CD8-positive, alpha-beta memory T cell (primary cell): ENCODE measurements around the gene LRFN5. TPM values are rescaled to one million over a fixed set of nuclear protein-coding genes. Genes with fewer than 3 reads are reported as not detected.
"Not testable (repeated sequence)": the region's sequence is repeated elsewhere in the genome, so short reads cannot be mapped to it uniquely, and the experiment has no call there.

ENCODE experiments used
- CTCF ChIA-PET: fragments of 350-600 bp; sonication (Branson Sonifier 250); formaldehyde crosslinking; loops from one replicate; lab custom pipeline; 2021; ENCODE audit warnings: antibody characterized with exemption; lab: Charles Lee
- POLR2A ChIA-PET: fragments of 350-600 bp; sonication (Branson Sonifier 250); formaldehyde crosslinking; loops from one replicate; lab custom pipeline; 2021; ENCODE audit warnings: antibody characterized with exemption; lab: Charles Lee
- DNase-seq, 5 donors: peaks; one replicate each; pipeline versions ENCODE4 v3.0.0 to v3.0.0-alpha.2; 2020 to 2022; ENCODE audit warnings: mixed read lengths in 1 of 5
- H3K27ac ChIP-seq: one replicate; pipeline ENCODE4 v1.7.0; 2013; ENCODE audit warnings: low read depth, mild to moderate bottlenecking, low read length, moderate library complexity
- H3K27me3 ChIP-seq: 2 replicates; pipeline ENCODE4 v1.7.0; 2013; ENCODE audit warnings: low read length, mild to moderate bottlenecking; ENCODE audit not compliant: insufficient read depth, poor library complexity, severe bottlenecking
- H3K36me3 ChIP-seq: 2 replicates; pipeline ENCODE4 v1.7.0; 2013; ENCODE audit warnings: mild to moderate bottlenecking, low read length, moderate library complexity; ENCODE audit not compliant: insufficient read depth
- H3K4me1 ChIP-seq: 2 replicates; pipeline ENCODE4 v1.7.0; 2013; ENCODE audit warnings: mild to moderate bottlenecking, low read length, moderate library complexity; ENCODE audit not compliant: insufficient read depth
- H3K4me3 ChIP-seq: 2 replicates; pipeline ENCODE4 v1.7.0; 2013; ENCODE audit warnings: mild to moderate bottlenecking, low read length
- H3K9me3 ChIP-seq: 2 replicates; pipeline ENCODE4 v1.7.0; 2013; ENCODE audit warnings: mild to moderate bottlenecking, low read length
- H3K27ac Mint-ChIP-seq, 8 donors: one replicate each; pipeline ENCODE4 v1.8.0; 2020 to 2021; ENCODE audit warnings: mixed read lengths in 8 of 8, mild to moderate bottlenecking in 6 of 8, inconsistent platforms in 3 of 8, moderate library complexity in 3 of 8
- H3K27me3 Mint-ChIP-seq, 2 donors: one replicate each; pipeline ENCODE4 v1.8.0; 2020 to 2021; ENCODE audit warnings: mixed read lengths in 2 of 2, mild to moderate bottlenecking in 1 of 2, moderate library complexity in 1 of 2
- H3K36me3 Mint-ChIP-seq, 3 donors: one replicate each; pipeline ENCODE4 v1.8.0; 2020 to 2021; ENCODE audit warnings: mixed read lengths in 3 of 3, inconsistent platforms in 1 of 3, mild to moderate bottlenecking in 1 of 3
- H3K4me1 Mint-ChIP-seq, 3 donors: one replicate each; pipeline ENCODE4 v1.8.0; 2020 to 2021; ENCODE audit warnings: mixed read lengths in 3 of 3, inconsistent platforms in 1 of 3, mild to moderate bottlenecking in 1 of 3
- H3K4me3 Mint-ChIP-seq, 7 donors: one replicate each; pipeline ENCODE4 v1.8.0; 2020 to 2021; ENCODE audit warnings: mixed read lengths in 7 of 7, mild to moderate bottlenecking in 6 of 7, moderate library complexity in 4 of 7, inconsistent platforms in 2 of 7
- H3K9me3 Mint-ChIP-seq, 5 donors: one replicate each; pipeline ENCODE4 v1.8.0; 2020 to 2022; ENCODE audit warnings: mixed read lengths in 5 of 5, mild to moderate bottlenecking in 3 of 5, moderate library complexity in 2 of 5, inconsistent platforms in 1 of 5
- polyA plus RNA-seq: library from polyadenylated mRNA; unstranded; fragments of 300-500 nt; fragmentation: Illumina TruSeq; gene quantifications from one replicate; pipeline ENCODE4 v1.2.3, GENCODE V29; 2021
- total RNA-seq, 2 experiments: library from RNA; stranded (reverse); gene quantifications; one replicate each; pipeline ENCODE4 v1.2.3, GENCODE V29; 2021

The LRFN5 gene
- total and polyA plus RNA-seq, 3 experiments from 2014 or later, result not detected

DNA sequence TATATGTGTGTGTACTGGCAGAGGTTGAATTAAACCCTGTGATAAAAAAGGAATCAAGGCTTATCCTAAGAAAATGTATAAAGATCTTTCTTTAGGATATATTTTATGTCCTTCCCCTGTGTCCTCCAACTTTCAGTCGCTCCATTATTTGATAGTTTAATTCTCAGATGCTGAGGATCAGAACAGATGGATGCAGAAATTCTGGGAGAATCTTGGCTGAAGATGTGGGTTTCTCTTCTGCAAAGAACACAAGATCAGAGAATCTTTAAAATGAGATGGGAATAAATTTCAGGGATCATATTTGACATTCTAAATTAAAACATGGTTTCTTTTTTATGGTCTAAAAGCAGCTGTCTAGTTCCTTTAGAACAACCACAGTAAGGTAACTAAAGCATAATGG lies 37.9 kb downstream of the LRFN5 start:
- Histone ChIP-seq H3K4me3 (no peak overlapping the region), H3K4me1 (no peaks in the 10 kb centered on the region), H3K27me3 (no peaks in the 10 kb centered on the region), H3K9me3 (no peaks in the 10 kb centered on the region), H3K27ac (no peak overlapping the region), H3K36me3 (no peaks in the 10 kb centered on the region)
- H3K4me1 Mint-ChIP-seq, result no peaks in the 10 kb centered on the region
- DNase-seq, result no peak
- ChIA-PET POLR2A (no interaction called here), CTCF (no interaction called here)
- H3K4me3 Mint-ChIP-seq, result no peak overlapping the region
- H3K27ac Mint-ChIP-seq, result no peak overlapping the region
- H3K9me3 Mint-ChIP-seq, result peaks cover 0 to 6% (median under 1%) of the 10 kb centered on the region in 5 donors
- peaks cover 0 to 4% of the 10 kb centered on the region in 2 donors for H3K27me3 Mint-ChIP-seq
- H3K36me3 Mint-ChIP-seq, result no peaks in the 10 kb centered on the region

DNA sequence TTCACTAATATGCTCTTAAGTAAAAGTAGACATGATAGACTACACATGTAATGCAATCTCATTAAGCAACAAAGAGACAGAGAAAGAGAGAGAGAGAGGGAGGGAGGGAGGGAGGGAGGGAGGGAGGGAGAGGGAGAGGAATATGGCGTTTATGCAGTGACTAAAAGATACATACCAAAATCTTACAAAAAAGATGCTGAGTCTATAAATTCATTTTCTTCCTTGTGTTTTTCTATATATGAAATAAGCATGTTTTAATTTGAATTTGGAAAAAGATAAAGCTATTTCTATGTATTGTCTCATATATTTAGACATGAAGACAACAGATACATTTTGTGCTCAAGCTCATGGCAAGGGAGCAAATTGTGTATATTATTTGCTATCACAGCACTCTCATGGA lies 44.1 kb downstream of the LRFN5 start:
- Histone ChIP-seq H3K9me3 (no peaks in the 10 kb centered on the region), H3K4me3 (no peak overlapping the region), H3K27me3 (no peaks in the 10 kb centered on the region), H3K27ac (no peak overlapping the region), H3K4me1 (no peaks in the 10 kb centered on the region), H3K36me3 (no peaks in the 10 kb centered on the region)
- POLR2A ChIA-PET, result no interaction called here
- H3K27me3 Mint-ChIP-seq, result peaks cover 0 to 2% of the 10 kb centered on the region in 2 donors
- H3K4me3 Mint-ChIP-seq, result no peak overlapping the region
- H3K4me1 Mint-ChIP-seq, result no peaks in the 10 kb centered on the region
- DNase-seq, result no peak
- H3K36me3 Mint-ChIP-seq, result no peaks in the 10 kb centered on the region
- H3K27ac Mint-ChIP-seq, result no peak overlapping the region
- H3K9me3 Mint-ChIP-seq, result peaks cover 0 to 7% (median 0%) of the 10 kb centered on the region in 5 donors
- CTCF ChIA-PET, result no interaction called here

- H3K4me1 ChIP-seq, result no peaks in the 10 kb centered on the region
- ChIA-PET POLR2A (no interaction called here), CTCF (no interaction called here)
- Mint-ChIP-seq H3K36me3 (no peaks in the 10 kb centered on the region), H3K4me3 (no peak overlapping the region), H3K27me3 (no peaks in the 10 kb centered on the region), H3K27ac (no peak overlapping the region), H3K4me1 (no peaks in the 10 kb centered on the region), H3K9me3 (peaks cover 0 to 4% (median 0%) of the 10 kb centered on the region in 5 donors)
- H3K27me3 ChIP-seq, result no peaks in the 10 kb centered on the region
- H3K9me3 ChIP-seq, result no peaks in the 10 kb centered on the region
- H3K27ac ChIP-seq, result no peak overlapping the region
- H3K4me3 ChIP-seq, result no peak overlapping the region
- H3K36me3 ChIP-seq, result no peaks in the 10 kb centered on the region
- DNase-seq, result no peak
Observed at GRCh38 chr14:41654196-41654595, 47.5 kb downstream of the LRFN5 start.

- CTCF ChIA-PET, result no interaction called here
- Histone ChIP-seq H3K4me3 (no peak overlapping the region), H3K9me3 (no peaks in the 10 kb centered on the region), H3K4me1 (no peaks in the 10 kb centered on the region), H3K27ac (no peak overlapping the region), H3K27me3 (no peaks in the 10 kb centered on the region), H3K36me3 (no peaks in the 10 kb centered on the region)
- Mint-ChIP-seq H3K4me1 (no peaks in the 10 kb centered on the region), H3K36me3 (no peaks in the 10 kb centered on the region), H3K27me3 (no peaks in the 10 kb centered on the region), H3K27ac (no peak overlapping the region), H3K9me3 (peaks cover 0 to 2% (median 0%) of the 10 kb centered on the region in 5 donors), H3K4me3 (no peak overlapping the region)
- POLR2A ChIA-PET, result no interaction called here
- DNase-seq, result no peak
Observed at GRCh38 chr14:41662780-41663472, 56.2 kb downstream of the LRFN5 start.

- H3K27me3 Mint-ChIP-seq, result no peaks in the 10 kb centered on the region
- H3K4me3 Mint-ChIP-seq, result no peak overlapping the region
- H3K27ac Mint-ChIP-seq, result no peak overlapping the region
- no peak for DNase-seq
- no peaks in the 10 kb centered on the region for H3K36me3 Mint-ChIP-seq
- POLR2A ChIA-PET, result no interaction called here
- no peaks in the 10 kb centered on the region for H3K36me3 ChIP-seq
- no peaks in the 10 kb centered on the region for H3K4me1 ChIP-seq
- no peak overlapping the region for H3K27ac ChIP-seq
- H3K4me1 Mint-ChIP-seq, result no peaks in the 10 kb centered on the region
- H3K9me3 Mint-ChIP-seq, result peaks cover 0 to 2% (median 0%) of the 10 kb centered on the region in 5 donors
- H3K9me3 ChIP-seq, result no peaks in the 10 kb centered on the region
- H3K4me3 ChIP-seq, result no peak overlapping the region
- CTCF ChIA-PET, result no interaction called here
- H3K27me3 ChIP-seq, result no peaks in the 10 kb centered on the region
Observed at GRCh38 chr14:41663473-41663850, 56.8 kb downstream of the LRFN5 start.

GRCh38 chr14:41666301-41666700 lies 59.6 kb downstream of the LRFN5 start:
- Mint-ChIP-seq H3K4me3 (no peak overlapping the region), H3K36me3 (no peaks in the 10 kb centered on the region), H3K9me3 (no peaks in the 10 kb centered on the region), H3K27me3 (no peaks in the 10 kb centered on the region), H3K4me1 (no peaks in the 10 kb centered on the region), H3K27ac (no peak overlapping the region)
- CTCF ChIA-PET, result no interaction called here
- no peak for DNase-seq
- H3K36me3 ChIP-seq, result no peaks in the 10 kb centered on the region
- no peak overlapping the region for H3K27ac ChIP-seq
- POLR2A ChIA-PET, result no interaction called here
- H3K4me3 ChIP-seq, result no peak overlapping the region
- H3K9me3 ChIP-seq, result no peaks in the 10 kb centered on the region
- no peaks in the 10 kb centered on the region for H3K27me3 ChIP-seq
- H3K4me1 ChIP-seq, result no peaks in the 10 kb centered on the region

DNA sequence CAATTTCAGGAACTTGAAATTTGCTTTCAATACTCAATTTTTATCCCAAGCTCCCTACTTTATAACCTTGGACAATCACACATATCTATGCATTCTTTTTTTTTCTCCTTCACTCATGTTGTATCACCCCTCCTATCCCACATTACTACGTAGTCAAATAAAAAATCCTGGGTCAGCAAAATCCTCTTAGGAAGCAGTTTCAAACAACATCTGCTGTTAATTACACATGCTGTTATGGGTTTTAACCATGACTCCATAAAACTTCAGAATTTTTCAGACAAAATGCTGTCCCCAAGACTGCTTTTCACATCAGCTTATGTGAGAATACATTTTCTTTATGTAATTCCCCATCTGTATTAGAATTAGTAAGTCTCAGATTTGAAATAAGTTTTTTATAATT lies 61.7 kb downstream of the LRFN5 start:
- no peaks in the 10 kb centered on the region for H3K36me3 ChIP-seq
- H3K4me1 ChIP-seq, result no peaks in the 10 kb centered on the region
- H3K4me1 Mint-ChIP-seq, result no peaks in the 10 kb centered on the region

DNA sequence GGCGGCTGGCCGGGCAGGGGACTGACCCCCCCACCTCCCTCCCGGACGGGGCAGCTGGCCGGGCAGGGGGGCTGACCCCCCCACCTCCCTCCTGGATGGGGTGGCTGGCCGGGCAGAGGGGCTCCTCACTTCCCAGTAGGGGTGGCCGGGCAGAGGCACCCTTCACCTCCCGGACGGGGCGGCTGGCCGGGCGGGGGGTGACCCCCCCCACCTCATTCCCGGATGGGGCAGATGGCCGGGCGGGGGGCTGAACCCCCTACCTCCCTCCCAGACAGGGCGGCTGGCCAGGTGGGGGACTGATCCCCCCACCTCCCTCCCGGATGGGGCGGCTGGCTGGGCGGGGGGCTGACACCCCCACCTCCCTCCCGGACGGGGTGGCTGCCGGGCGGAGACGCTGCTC lies 66.9 kb downstream of the LRFN5 start:
- H3K4me1 Mint-ChIP-seq, H3K36me3 ChIP-seq, H3K4me3 ChIP-seq, H3K9me3 ChIP-seq, H3K4me3 Mint-ChIP-seq, H3K4me1 ChIP-seq, POLR2A ChIA-PET, H3K27me3 ChIP-seq, H3K27ac Mint-ChIP-seq, H3K27ac ChIP-seq, H3K36me3 Mint-ChIP-seq, H3K27me3 Mint-ChIP-seq, CTCF ChIA-PET: not testable (repeated sequence)
- peaks cover 0 to 13% (median 2%) of the 10 kb centered on the region in 5 donors for H3K9me3 Mint-ChIP-seq
- peak in 1 of 5 donors; percentile 45 for DNase-seq

More for the DNA sequence above, 61.7 kb downstream of the LRFN5 start:
- no peaks in the 10 kb centered on the region for H3K36me3 Mint-ChIP-seq
- Histone ChIP-seq H3K27me3 (no peaks in the 10 kb centered on the region), H3K4me3 (no peak overlapping the region), H3K27ac (no peak overlapping the region), H3K9me3 (no peaks in the 10 kb centered on the region)
- H3K9me3 Mint-ChIP-seq, result no peaks in the 10 kb centered on the region
- no peaks in the 10 kb centered on the region for H3K27me3 Mint-ChIP-seq
- no peak for DNase-seq
- ChIA-PET CTCF (no interaction called here), POLR2A (no interaction called here)
- H3K4me3 Mint-ChIP-seq, result no peak overlapping the region
- H3K27ac Mint-ChIP-seq, result no peak overlapping the region
